Epithelial cell of prostate (primary cell): ENCODE results near the gene FASTKD3.
"Not testable (repeated sequence)": the region's sequence is repeated elsewhere in the genome, so short reads cannot be mapped to it uniquely, and the experiment has no call there.

Experiments
- DNase-seq: peaks from one replicate; pipeline ENCODE4 v3.0.0-alpha.2; 2011; ENCODE audit warnings: low read depth, low spot score
- H3K27ac ChIP-seq: fragments of 450-650 bp; 2 replicates; pipeline ENCODE4 v1.5.1; 2017; ENCODE audit warnings: mild to moderate bottlenecking

The FASTKD3 gene, protein sequence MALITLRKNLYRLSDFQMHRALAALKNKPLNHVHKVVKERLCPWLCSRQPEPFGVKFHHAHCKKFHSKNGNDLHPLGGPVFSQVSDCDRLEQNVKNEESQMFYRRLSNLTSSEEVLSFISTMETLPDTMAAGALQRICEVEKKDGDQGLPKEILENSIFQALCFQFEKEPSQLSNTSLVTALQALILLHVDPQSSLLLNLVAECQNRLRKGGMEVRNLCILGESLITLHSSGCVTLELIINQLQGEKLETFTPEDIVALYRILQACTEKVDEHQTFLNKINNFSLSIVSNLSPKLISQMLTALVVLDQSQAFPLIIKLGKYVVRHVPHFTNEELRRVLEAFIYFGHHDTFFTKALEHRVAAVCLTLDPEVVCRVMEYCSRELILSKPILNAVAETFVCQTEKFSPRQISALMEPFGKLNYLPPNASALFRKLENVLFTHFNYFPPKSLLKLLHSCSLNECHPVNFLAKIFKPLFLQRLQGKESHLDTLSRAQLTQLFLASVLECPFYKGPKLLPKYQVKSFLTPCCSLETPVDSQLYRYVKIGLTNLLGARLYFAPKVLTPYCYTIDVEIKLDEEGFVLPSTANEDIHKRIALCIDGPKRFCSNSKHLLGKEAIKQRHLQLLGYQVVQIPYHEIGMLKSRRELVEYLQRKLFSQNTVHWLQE

DNA sequence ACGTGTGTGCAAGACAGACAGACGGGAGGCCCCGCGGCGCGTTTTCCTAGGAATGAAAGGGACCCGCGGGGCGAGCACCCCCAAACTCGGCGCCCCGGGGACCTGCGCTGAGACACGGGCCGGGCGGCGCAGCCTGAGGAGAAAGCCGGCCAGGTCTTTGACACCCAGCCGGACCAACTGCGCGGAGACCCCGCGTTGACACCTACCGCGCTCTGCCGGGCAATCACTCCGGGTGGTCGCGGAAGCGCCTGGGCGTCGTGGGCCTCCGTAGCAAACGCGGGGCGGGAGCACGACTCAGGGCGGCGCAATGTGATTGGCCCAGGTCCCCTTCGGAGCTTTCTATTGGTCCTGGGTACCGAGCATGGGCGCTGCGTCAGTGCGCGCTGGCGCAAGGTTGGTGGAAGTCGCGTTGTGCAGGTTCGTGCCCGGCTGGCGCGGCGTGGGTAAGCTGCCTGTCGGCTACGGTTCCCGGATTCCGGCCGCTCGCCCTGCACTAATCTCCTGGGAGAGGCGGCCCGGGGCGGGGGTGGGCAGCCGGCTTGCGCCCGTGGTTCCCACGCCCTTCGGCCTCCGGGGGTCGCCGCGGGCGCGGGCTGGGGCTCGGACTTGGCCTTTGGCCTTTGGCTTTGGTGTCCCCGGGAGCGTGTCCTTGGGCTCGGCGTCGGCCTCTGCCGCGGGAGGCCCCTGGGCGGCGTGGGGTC is at the start of gene FASTKD3, which contains the start of gene MTRR:
Gene FASTKD3, minus strand, starts transcription at position 259 of the 701 bp plus-strand sequence. CDS start 948 bp downstream, outside the sequence.
Gene MTRR, plus strand, starts transcription at position 376 of the 701 bp plus-strand sequence. CDS start 1,647 bp downstream, outside the sequence.
- peak; percentile 60 for DNase-seq
- H3K27ac ChIP-seq: peak within 1 kb of the TSS; percentile 39

- H3K27ac ChIP-seq: no peak overlapping the region
- no peak for DNase-seq
Observed at GRCh38 chr5:7917130-7918123, 48.6 kb upstream of the FASTKD3 start.

DNA sequence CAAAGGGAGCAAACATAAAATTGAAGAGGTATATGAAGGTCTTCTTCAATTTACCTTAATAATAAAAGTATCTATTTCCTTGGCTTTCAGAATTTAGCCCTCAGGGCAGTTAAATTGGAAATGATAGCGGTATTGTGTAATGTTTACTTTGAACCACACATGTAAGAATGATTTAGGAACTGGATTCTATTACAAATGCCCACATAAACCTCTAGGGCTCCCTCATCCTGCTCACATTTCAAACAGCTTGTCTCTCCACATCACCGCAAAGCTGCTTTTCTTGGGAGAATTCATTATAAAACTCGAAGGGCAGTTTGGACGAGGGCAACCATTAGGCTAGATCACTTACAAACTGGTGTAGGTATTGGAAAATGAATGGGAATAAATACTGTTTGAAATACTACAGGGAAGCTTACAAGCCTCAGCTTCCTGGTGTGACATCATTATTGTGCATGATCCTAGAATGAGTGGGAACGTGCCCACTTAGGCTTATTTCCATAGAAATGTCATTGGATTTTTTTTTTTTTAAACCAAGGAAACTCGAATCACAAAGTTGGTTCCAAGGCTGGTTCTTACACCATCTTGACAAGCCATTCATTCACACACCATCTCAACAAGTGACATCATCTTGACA is 47.5 kb upstream of the FASTKD3 start:
- H3K27ac ChIP-seq: peak overlapping the region; percentile 23
- no peak for DNase-seq

- H3K27ac ChIP-seq, DNase-seq: not testable (repeated sequence)
Observed at GRCh38 chr5:7911429-7911771, 42.6 kb upstream of the FASTKD3 start.

DNA sequence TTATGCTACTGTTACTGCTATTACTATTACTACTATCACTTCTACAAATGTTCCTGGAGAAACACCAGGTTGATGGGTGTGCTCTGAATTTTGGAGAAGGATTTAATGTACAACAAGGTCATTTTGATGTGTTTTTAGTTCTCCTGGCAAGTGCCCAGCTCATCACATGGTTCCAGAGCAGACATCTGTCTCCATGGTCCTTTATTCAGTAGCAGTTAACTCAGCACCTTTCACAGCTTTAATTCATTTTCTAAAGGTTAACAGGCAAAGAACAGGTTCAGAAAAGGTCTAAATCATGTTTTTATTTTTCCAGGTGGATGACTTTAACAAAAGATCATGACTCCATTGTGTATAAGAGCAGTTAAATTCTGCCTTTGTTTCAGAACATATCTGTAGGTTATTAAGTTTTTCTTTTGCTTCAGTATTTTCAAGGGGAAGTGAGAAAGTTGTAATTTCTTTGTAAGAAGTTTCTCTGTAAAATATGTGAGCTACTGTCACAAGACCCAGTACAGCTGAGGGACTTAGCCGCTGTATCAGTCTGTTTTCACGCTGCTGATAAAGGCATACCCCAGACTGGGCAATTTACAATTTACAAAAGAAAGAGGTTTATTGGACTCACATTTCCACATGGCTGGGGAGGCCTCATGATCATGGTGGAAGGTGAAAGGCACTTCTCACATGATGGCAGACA is 42.1 kb upstream of the FASTKD3 start:
- H3K27ac ChIP-seq: no peak overlapping the region
- DNase-seq: no peak

- no peak for DNase-seq
- no peak overlapping the region for H3K27ac ChIP-seq
Observed at GRCh38 chr5:7908317-7908716, 39.5 kb upstream of the FASTKD3 start.

DNA sequence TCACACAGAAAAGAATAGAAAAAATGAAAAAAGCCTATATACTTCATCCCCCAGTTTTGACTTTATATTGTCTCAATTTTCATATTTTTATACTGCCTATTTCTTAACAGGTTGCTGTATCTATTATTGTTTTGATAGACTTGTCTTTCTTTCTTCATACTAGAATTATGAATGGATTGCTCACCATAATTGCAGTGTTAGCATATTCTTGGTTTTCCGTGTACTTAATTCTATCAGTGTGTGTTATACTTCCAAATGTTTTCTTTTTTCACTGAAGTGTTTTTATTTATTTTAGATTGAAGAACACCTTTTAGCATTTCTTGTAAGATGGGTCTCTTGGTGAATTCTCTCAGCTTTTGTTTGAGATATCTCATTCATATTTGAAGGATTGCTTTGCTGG is 38.8 kb upstream of the FASTKD3 start:
- H3K27ac ChIP-seq: no peak overlapping the region
- no peak for DNase-seq

- no peak for DNase-seq
- peak overlapping the region; percentile 7 for H3K27ac ChIP-seq
Observed at GRCh38 chr5:7904170-7904569, 35.3 kb upstream of the FASTKD3 start.

GRCh38 chr5:7902666-7903625 is 34.1 kb upstream of the FASTKD3 start:
- no peak overlapping the region for H3K27ac ChIP-seq
- no peak for DNase-seq

GRCh38 chr5:7902201-7902600 is 33.4 kb upstream of the FASTKD3 start:
- no peak overlapping the region for H3K27ac ChIP-seq
- DNase-seq: no peak

DNA sequence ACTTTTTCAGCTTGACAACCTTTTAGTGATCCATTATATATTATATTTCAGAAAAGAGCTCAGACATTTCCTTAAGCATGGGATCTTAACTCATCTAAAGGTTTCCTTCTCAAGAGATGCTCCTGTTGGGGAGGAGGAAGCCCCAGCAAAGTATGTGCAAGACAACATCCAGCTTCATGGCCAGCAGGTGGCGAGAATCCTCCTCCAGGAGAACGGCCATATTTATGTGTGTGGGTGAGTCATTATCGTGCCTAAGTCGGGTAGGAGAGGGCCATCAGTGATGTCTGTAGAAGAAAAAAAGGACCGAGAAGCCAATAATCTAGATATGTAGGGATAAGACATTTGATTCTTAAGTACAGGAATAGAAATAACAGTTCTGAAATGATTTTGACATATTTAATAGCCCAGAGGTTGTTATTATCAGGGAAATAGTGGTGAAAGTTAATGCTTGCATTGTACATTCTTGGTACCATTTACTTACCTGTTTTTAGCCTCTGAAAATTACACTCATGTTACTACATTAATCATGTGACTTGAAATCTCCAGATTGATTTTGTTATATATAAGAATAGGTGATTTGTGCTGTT is 28.3 kb upstream of the FASTKD3 start:
- H3K27ac ChIP-seq: no peak overlapping the region
- no peak for DNase-seq

DNA sequence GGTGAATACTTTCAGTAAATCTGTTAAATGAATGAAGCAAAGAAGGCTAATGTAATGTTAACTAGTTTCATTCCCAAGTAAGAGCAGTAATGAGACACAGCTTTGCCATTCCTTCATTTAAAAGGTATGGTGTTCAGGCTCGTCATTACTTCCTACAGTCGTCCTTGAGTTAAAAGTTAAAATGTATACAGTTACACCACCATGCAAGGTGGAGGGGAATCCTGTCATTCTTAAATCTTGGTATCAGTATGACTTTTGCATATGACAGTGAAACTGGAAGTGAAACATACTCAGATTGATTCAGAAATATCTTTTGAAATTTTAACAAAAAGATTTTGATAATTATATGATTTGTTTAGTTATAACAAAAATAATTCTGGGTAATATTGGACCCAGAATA is 26.0 kb upstream of the FASTKD3 start:
- no peak for DNase-seq
- H3K27ac ChIP-seq: no peak overlapping the region

- DNase-seq: no peak
- H3K27ac ChIP-seq: no peak overlapping the region
Observed at GRCh38 chr5:7894439-7894838, 25.6 kb upstream of the FASTKD3 start.

DNA sequence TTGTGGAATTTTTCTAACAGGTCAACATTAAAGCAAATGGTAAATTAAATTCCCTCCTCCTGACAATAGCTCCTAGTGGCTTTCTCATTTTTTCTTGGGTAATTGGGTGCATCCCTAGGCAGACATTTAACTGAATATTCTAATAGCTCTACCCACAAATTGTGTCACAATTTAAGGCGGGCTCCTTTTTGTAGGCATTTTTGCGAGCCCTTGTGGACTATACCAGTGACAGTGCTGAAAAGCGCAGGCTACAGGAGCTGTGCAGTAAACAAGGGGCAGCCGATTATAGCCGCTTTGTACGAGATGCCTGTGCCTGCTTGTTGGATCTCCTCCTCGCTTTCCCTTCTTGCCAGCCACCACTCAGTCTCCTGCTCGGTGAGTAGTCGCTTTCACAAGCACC is 20.1 kb upstream of the FASTKD3 start:
- H3K27ac ChIP-seq: no peak overlapping the region
- no peak for DNase-seq

GRCh38 chr5:7886849-7887475 is 18.1 kb upstream of the FASTKD3 start:
- DNase-seq: no peak

DNA sequence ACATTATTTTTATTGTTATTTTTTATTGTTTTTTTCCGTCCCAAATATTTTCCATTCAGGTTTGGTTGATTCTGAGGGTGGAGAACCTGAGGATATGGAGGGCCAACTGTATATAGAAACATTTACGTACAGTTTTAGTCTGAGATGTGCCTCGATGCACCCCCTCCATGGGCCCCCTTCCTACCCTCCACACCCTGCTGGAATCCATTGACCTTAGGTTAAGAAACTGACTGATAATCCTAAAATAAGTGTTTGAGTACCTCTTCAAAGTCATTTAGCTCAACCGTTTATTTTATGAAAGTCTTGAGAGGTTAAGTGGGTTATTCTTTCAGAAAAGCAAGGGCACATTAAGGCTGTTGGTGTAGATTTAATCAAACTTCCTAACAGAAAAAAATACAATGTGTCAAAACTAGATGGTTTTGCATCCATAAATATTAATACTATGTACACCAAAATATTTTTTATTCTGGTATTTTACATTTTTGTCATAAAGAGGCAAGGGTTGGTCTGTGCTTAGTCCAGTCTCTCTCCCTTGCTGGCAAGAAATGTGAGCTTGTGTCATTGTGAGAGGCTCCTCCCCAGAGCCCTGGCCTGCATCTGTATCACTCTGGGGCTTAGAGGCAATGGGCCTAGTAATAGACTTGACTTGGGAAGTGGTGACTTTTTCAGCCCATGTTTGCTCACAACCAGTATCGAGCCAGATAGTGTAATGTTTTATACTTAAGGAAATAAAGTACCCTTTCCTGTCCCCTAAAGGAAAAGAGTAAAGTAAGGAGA is 15.8 kb upstream of the FASTKD3 start:
- no peak overlapping the region for H3K27ac ChIP-seq
- no peak for DNase-seq

More at GRCh38 chr5:7886849-7887475, 18.1 kb upstream of the FASTKD3 start:
- H3K27ac ChIP-seq: no peak overlapping the region
